GM15510 (cell line): Measurements from ENCODE around the gene GET4.

ENCODE experiments used
- POLR2A ChIP-seq: IDR thresholded peaks from 3 replicates; pipeline ENCODE4 v1.6.1; 2011; ENCODE audit warnings: borderline replicate concordance; ENCODE audit not compliant: insufficient read length; ENCODE audit errors: extremely low read depth

The GET4 gene

GRCh38 chr7:897771-898376 is 21.5 kb downstream of the GET4 start:
- TF ChIP-seq POLR2A: no peak

- no peak for TF ChIP-seq POLR2A
Observed at GRCh38 chr7:898460-898854, 22.1 kb downstream of the GET4 start.

GRCh38 chr7:898855-899681 is 22.7 kb downstream of the GET4 start:
- TF ChIP-seq POLR2A: no peak

- no peak for TF ChIP-seq POLR2A
Observed at GRCh38 chr7:899806-900205, 23.5 kb downstream of the GET4 start.

- no peak for TF ChIP-seq POLR2A
Observed at GRCh38 chr7:900331-901040, 24.1 kb downstream of the GET4 start.

- no peak for TF ChIP-seq POLR2A
Observed at GRCh38 chr7:901041-901387, 24.7 kb downstream of the GET4 start.

GRCh38 chr7:901388-902154 is 25.2 kb downstream of the GET4 start:
- no peak for TF ChIP-seq POLR2A

- no peak for TF ChIP-seq POLR2A
Observed at GRCh38 chr7:902996-903395, 26.6 kb downstream of the GET4 start.

- no peak for TF ChIP-seq POLR2A
Observed at GRCh38 chr7:903921-904755, 27.8 kb downstream of the GET4 start.

GRCh38 chr7:904847-905246 is 28.5 kb downstream of the GET4 start:
- TF ChIP-seq POLR2A: no peak

GRCh38 chr7:906776-907157 is 30.4 kb downstream of the GET4 start:
- no peak for TF ChIP-seq POLR2A

GRCh38 chr7:907158-907980 is 31.0 kb downstream of the GET4 start:
- TF ChIP-seq POLR2A: no peak

GRCh38 chr7:908159-908581 is 31.8 kb downstream of the GET4 start:
- no peak for TF ChIP-seq POLR2A
